Osteoblast (primary cell): ENCODE results near the gene FES. TPM values are rescaled to one million over a fixed set of nuclear protein-coding genes. Genes with fewer than 3 reads are reported as not detected.

Experiments used
- DNase-seq: peaks from one replicate; pipeline ENCODE4 v3.0.0; 2011; ENCODE audit warnings: low spot score, mixed read lengths; ENCODE audit not compliant: insufficient read length; ENCODE audit errors: missing footprints
- H2AFZ ChIP-seq: 2 replicates; pipeline ENCODE4 v1.6.0; 2011; ENCODE audit warnings: mild to moderate bottlenecking, low read length
- H3K27ac ChIP-seq: 2 replicates; pipeline ENCODE4 v1.5.1; 2011; ENCODE audit warnings: mild to moderate bottlenecking, low read depth, low read length, moderate library complexity
- H3K27me3 ChIP-seq: 2 replicates; pipeline ENCODE4 v1.6.0; 2012; ENCODE audit warnings: mild to moderate bottlenecking, control low read depth, inconsistent platforms, low read length, moderate library complexity; ENCODE audit not compliant: insufficient read depth
- H3K36me3 ChIP-seq: 2 replicates; pipeline ENCODE4 v1.5.1; 2011; ENCODE audit warnings: mild to moderate bottlenecking, low read length, control low read depth, moderate library complexity; ENCODE audit not compliant: insufficient read depth
- H3K4me1 ChIP-seq: 2 replicates; pipeline ENCODE4 v1.5.1; 2011; ENCODE audit warnings: mild to moderate bottlenecking, low read length, control low read depth, moderate library complexity; ENCODE audit not compliant: insufficient read depth
- H3K4me2 ChIP-seq: 2 replicates; pipeline ENCODE4 v1.6.0; 2011; ENCODE audit warnings: mild to moderate bottlenecking, low read length; ENCODE audit not compliant: insufficient read depth
- H3K4me3 ChIP-seq: fragments of 200-600 bp; sonication (generic); 3 replicates; pipeline ENCODE4 v1.5.1; 2012; ENCODE audit warnings: mild to moderate bottlenecking, low read length, inconsistent platforms; ENCODE audit not compliant: insufficient read depth
- H3K79me2 ChIP-seq: 2 replicates; pipeline ENCODE4 v1.6.0; 2012; ENCODE audit warnings: mild to moderate bottlenecking, low read length, control low read depth, inconsistent platforms; ENCODE audit not compliant: insufficient read depth
- H3K9me3 ChIP-seq: 2 replicates; pipeline ENCODE4 v1.5.1; 2011; ENCODE audit warnings: low read depth, low read length, control low read depth
- H4K20me1 ChIP-seq: 2 replicates; pipeline ENCODE4 v1.6.0; 2012; ENCODE audit warnings: mild to moderate bottlenecking, low read length, control low read depth; ENCODE audit not compliant: insufficient read depth
- CTCF ChIP-seq: IDR thresholded peaks from 2 replicates; pipeline ENCODE4 v1.5.1; 2011; ENCODE audit warnings: mild to moderate bottlenecking, low read depth, low read length, moderate library complexity; ENCODE audit errors: extremely low read depth
- total RNA-seq: library from RNA; depleted of rRNA; stranded (reverse); fragments of >200 nt; gene quantifications from 2 replicates; pipeline ENCODE4 v1.2.3, GENCODE V29; 2012

Gene FES
- total RNA-seq, 1 donor, result 20.3 TPM

GRCh38 chr15:90851114-90851513 lies 33.2 kb upstream of the FES start:
- H3K4me1 ChIP-seq, result peaks cover 7% of the 10 kb centered on the region
- no peak overlapping the region for H3K4me3 ChIP-seq
- H3K9me3 ChIP-seq, result no peaks in the 10 kb centered on the region
- no peak overlapping the region for H2AFZ ChIP-seq
- no peak overlapping the region for H3K4me2 ChIP-seq
- TF ChIP-seq CTCF, result no peak
- no peak for DNase-seq
- H3K27ac ChIP-seq, result no peak overlapping the region
- H3K27me3 ChIP-seq, result no peaks in the 10 kb centered on the region
- no peaks in the 10 kb centered on the region for H3K79me2 ChIP-seq
- H4K20me1 ChIP-seq, result no peaks in the 10 kb centered on the region
- no peaks in the 10 kb centered on the region for H3K36me3 ChIP-seq

- no peaks in the 10 kb centered on the region for H3K36me3 ChIP-seq
- no peak overlapping the region for H3K4me3 ChIP-seq
- no peaks in the 10 kb centered on the region for H3K9me3 ChIP-seq
- H3K27me3 ChIP-seq, result no peaks in the 10 kb centered on the region
- peak overlapping the region; percentile 15 for H3K27ac ChIP-seq
- no peaks in the 10 kb centered on the region for H4K20me1 ChIP-seq
- H3K79me2 ChIP-seq, result no peaks in the 10 kb centered on the region
- peaks cover 7% of the 10 kb centered on the region for H3K4me1 ChIP-seq
- H2AFZ ChIP-seq, result no peak overlapping the region
- no peak overlapping the region for H3K4me2 ChIP-seq
- TF ChIP-seq CTCF, result no peak
- no peak for DNase-seq
Measured at GRCh38 chr15:90851940-90852339, 32.4 kb upstream of the FES start.

- H3K79me2 ChIP-seq, result no peaks in the 10 kb centered on the region
- no peak overlapping the region for H3K27ac ChIP-seq
- peak; percentile 14 for DNase-seq
- no peak overlapping the region for H3K4me3 ChIP-seq
- H4K20me1 ChIP-seq, result no peaks in the 10 kb centered on the region
- no peak overlapping the region for H3K4me2 ChIP-seq
- no peaks in the 10 kb centered on the region for H3K27me3 ChIP-seq
- H3K4me1 ChIP-seq, result peaks cover 7% of the 10 kb centered on the region
- no peaks in the 10 kb centered on the region for H3K9me3 ChIP-seq
- H2AFZ ChIP-seq, result no peak overlapping the region
- H3K36me3 ChIP-seq, result no peaks in the 10 kb centered on the region
- no peak for TF ChIP-seq CTCF
Measured at GRCh38 chr15:90855139-90855538, 29.2 kb upstream of the FES start.

- Histone ChIP-seq H4K20me1 (no peaks in the 10 kb centered on the region), H3K36me3 (no peaks in the 10 kb centered on the region), H3K9me3 (no peaks in the 10 kb centered on the region), H3K4me2 (no peak overlapping the region), H3K27ac (no peak overlapping the region), H3K27me3 (no peaks in the 10 kb centered on the region), H2AFZ (no peak overlapping the region), H3K4me1 (peaks cover 5% of the 10 kb centered on the region), H3K4me3 (no peak overlapping the region), H3K79me2 (no peaks in the 10 kb centered on the region)
- DNase-seq, result peak; percentile 17
- TF ChIP-seq CTCF, result no peak
Measured at GRCh38 chr15:90857337-90857736, 27.0 kb upstream of the FES start.
